ENCODE measurements around the gene FAM111A.

FAM111A gene

DNA sequence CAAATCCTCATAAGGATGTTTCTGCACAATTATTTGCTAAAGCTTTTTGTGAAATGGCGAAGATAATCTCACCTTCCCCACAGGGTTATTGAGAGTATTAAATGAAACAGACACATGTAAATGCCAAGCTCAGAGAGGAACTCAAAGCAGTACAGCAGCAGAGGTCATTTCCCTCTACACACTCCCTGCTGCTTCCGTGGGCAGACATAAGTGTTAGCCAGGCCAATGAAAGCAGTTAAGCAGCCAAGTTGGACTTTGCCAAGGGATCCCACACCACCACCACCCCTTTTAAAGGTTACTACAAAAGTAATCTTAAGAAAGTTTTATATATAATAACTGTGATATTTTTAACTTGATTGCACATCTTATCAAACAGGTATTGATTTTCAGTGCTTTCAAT, 4.0 kb upstream of the FAM111A start:
- Histone ChIP-seq H3K4me1 (ENCODE audit: control insufficient read depth, insufficient read depth, low read length) (no peaks in the 10 kb centered on the region), H3K27ac (ENCODE audit: extremely low read depth, low read depth, low read length) (no peak overlapping the region), H3K36me3 (ENCODE audit: control insufficient read depth in 2 of 2, insufficient read depth in 1 of 2, low read length in 2 of 2) (no peaks in the 10 kb centered on the region), H3K9me3 (ENCODE audit: control insufficient read depth, insufficient read depth, low read depth, low read length) (no peaks in the 10 kb centered on the region), H3K4me3 (ENCODE audit: low read depth, low read length) (no peak overlapping the region)
- TF ChIP-seq ZFP41 (tag by site-specific recombination; IDR thresholded peaks at IDR 0.05; ENCODE audit: borderline replicate concordance): no peak
- TF ChIP-seq ZNF549 (tag by site-specific recombination; IDR thresholded peaks at IDR 0.05): no peak
- TF ChIP-seq ZXDB (tag by site-specific recombination; IDR thresholded peaks at IDR 0.05): no peak
- TF ChIP-seq, protein P1, sequence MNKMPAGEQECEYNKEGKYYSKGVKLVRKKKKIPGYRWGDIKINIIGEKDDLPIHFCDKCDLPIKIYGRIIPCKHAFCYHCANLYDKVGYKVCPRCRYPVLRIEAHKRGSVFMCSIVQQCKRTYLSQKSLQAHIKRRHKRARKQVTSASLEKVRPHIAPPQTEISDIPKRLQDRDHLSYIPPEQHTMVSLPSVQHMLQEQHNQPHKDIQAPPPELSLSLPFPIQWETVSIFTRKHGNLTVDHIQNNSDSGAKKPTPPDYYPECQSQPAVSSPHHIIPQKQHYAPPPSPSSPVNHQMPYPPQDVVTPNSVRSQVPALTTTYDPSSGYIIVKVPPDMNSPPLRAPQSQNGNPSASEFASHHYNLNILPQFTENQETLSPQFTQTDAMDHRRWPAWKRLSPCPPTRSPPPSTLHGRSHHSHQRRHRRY (tag by site-specific recombination; IDR thresholded peaks at IDR 0.05): no peak
- TF ChIP-seq, protein P2, sequence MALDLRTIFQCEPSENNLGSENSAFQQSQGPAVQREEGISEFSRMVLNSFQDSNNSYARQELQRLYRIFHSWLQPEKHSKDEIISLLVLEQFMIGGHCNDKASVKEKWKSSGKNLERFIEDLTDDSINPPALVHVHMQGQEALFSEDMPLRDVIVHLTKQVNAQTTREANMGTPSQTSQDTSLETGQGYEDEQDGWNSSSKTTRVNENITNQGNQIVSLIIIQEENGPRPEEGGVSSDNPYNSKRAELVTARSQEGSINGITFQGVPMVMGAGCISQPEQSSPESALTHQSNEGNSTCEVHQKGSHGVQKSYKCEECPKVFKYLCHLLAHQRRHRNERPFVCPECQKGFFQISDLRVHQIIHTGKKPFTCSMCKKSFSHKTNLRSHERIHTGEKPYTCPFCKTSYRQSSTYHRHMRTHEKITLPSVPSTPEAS (tag by site-specific recombination; IDR thresholded peaks at IDR 0.05): no peak
- no peak for TF ChIP-seq ZSCAN30 (tag by site-specific recombination; IDR thresholded peaks at IDR 0.05)
- TF ChIP-seq ZNF138 (tag by site-specific recombination; IDR thresholded peaks at IDR 0.05; ENCODE audit: borderline replicate concordance): no peak
- no peak for TF ChIP-seq ZNF48 (tag by site-specific recombination; IDR thresholded peaks at IDR 0.05)
- TF ChIP-seq ZNF404 (tag by site-specific recombination; IDR thresholded peaks at IDR 0.05): no peak
- TF ChIP-seq BCL11A (tag by site-specific recombination; IDR thresholded peaks at IDR 0.05; ENCODE audit: low read depth): no peak
- no peak for TF ChIP-seq ZNF266 (tag by site-specific recombination; IDR thresholded peaks at IDR 0.05; ENCODE audit: low read depth)
- TF ChIP-seq, protein P3, sequence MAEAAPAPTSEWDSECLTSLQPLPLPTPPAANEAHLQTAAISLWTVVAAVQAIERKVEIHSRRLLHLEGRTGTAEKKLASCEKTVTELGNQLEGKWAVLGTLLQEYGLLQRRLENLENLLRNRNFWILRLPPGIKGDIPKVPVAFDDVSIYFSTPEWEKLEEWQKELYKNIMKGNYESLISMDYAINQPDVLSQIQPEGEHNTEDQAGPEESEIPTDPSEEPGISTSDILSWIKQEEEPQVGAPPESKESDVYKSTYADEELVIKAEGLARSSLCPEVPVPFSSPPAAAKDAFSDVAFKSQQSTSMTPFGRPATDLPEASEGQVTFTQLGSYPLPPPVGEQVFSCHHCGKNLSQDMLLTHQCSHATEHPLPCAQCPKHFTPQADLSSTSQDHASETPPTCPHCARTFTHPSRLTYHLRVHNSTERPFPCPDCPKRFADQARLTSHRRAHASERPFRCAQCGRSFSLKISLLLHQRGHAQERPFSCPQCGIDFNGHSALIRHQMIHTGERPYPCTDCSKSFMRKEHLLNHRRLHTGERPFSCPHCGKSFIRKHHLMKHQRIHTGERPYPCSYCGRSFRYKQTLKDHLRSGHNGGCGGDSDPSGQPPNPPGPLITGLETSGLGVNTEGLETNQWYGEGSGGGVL (tag by site-specific recombination; IDR thresholded peaks at IDR 0.05): no peak
- TF ChIP-seq, protein P4, sequence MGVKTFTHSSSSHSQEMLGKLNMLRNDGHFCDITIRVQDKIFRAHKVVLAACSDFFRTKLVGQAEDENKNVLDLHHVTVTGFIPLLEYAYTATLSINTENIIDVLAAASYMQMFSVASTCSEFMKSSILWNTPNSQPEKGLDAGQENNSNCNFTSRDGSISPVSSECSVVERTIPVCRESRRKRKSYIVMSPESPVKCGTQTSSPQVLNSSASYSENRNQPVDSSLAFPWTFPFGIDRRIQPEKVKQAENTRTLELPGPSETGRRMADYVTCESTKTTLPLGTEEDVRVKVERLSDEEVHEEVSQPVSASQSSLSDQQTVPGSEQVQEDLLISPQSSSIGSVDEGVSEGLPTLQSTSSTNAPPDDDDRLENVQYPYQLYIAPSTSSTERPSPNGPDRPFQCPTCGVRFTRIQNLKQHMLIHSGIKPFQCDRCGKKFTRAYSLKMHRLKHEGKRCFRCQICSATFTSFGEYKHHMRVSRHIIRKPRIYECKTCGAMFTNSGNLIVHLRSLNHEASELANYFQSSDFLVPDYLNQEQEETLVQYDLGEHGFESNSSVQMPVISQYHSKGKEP (tag by site-specific recombination; IDR thresholded peaks at IDR 0.05): no peak
- no peak for TF ChIP-seq HOXD13 (CRISPR knock-in tag; IDR thresholded peaks at IDR 0.05; ENCODE audit: borderline replicate concordance)
- no peak for TF ChIP-seq ZNF529 (tag by site-specific recombination; IDR thresholded peaks at IDR 0.05; ENCODE audit: insufficient replicate concordance)
- no peak for TF ChIP-seq ZNF112 (tag by site-specific recombination; IDR thresholded peaks at IDR 0.05)
- CTCF ChIA-PET: interaction anchor here (0.7 kb wide), 1 partner anchor 1570 kb away, joined by 3 read pairs; no protein-coding TSS in a partner anchor
- POLR2A ChIA-PET: no interaction called here

DNA sequence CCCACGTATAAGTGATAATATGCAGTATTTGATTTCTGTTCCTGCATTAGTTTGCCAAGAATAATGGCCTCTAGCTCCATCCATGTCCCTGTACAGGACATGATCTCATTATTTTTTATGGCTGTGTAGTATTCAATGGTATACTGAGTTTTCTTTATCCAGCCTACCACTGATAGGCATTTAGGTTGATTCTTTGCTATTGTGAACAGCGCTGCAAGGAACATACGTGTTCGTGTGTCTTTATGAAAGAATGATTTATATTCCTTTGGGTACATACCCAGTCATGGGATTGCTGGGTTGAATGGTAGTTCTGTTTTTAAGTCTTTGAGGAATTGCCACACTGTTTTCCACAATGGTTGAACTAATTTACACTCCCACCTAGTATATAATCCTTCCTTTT, 1.5 kb upstream of the FAM111A start:
- Histone ChIP-seq H3K36me3 (ENCODE audit: control insufficient read depth in 2 of 2, insufficient read depth in 1 of 2, low read length in 2 of 2) (no peaks in the 10 kb centered on the region), H3K4me1 (ENCODE audit: control insufficient read depth, insufficient read depth, low read length) (no peaks in the 10 kb centered on the region), H3K27ac (ENCODE audit: extremely low read depth, low read depth, low read length) (no peak overlapping the region), H3K4me3 (ENCODE audit: low read depth, low read length) (no peak overlapping the region), H3K9me3 (ENCODE audit: control insufficient read depth, insufficient read depth, low read depth, low read length) (no peaks in the 10 kb centered on the region)
- TF ChIP-seq, protein P5, sequence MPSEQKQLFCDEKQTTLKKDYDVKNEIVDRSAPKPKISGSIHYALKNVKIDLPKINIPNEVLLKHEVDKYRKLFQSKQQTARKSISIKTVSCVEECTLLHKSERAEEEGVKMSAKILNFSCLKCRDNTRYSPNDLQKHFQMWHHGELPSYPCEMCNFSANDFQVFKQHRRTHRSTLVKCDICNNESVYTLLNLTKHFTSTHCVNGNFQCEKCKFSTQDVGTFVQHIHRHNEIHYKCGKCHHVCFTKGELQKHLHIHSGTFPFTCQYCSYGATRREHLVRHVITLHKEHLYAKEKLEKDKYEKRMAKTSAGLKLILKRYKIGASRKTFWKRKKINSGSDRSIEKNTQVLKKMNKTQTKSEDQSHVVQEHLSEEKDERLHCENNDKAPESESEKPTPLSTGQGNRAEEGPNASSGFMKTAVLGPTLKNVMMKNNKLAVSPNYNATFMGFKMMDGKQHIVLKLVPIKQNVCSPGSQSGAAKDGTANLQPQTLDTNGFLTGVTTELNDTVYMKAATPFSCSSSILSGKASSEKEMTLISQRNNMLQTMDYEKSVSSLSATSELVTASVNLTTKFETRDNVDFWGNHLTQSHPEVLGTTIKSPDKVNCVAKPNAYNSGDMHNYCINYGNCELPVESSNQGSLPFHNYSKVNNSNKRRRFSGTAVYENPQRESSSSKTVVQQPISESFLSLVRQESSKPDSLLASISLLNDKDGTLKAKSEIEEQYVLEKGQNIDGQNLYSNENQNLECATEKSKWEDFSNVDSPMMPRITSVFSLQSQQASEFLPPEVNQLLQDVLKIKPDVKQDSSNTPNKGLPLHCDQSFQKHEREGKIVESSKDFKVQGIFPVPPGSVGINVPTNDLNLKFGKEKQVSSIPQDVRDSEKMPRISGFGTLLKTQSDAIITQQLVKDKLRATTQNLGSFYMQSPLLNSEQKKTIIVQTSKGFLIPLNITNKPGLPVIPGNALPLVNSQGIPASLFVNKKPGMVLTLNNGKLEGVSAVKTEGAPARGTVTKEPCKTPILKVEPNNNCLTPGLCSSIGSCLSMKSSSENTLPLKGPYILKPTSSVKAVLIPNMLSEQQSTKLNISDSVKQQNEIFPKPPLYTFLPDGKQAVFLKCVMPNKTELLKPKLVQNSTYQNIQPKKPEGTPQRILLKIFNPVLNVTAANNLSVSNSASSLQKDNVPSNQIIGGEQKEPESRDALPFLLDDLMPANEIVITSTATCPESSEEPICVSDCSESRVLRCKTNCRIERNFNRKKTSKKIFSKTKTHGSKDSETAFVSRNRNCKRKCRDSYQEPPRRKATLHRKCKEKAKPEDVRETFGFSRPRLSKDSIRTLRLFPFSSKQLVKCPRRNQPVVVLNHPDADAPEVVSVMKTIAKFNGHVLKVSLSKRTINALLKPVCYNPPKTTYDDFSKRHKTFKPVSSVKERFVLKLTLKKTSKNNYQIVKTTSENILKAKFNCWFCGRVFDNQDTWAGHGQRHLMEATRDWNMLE (tag by site-specific recombination; conservative IDR thresholded peaks at IDR 0.05; ENCODE audit: low read depth): no peak
- TF ChIP-seq, protein P6, sequence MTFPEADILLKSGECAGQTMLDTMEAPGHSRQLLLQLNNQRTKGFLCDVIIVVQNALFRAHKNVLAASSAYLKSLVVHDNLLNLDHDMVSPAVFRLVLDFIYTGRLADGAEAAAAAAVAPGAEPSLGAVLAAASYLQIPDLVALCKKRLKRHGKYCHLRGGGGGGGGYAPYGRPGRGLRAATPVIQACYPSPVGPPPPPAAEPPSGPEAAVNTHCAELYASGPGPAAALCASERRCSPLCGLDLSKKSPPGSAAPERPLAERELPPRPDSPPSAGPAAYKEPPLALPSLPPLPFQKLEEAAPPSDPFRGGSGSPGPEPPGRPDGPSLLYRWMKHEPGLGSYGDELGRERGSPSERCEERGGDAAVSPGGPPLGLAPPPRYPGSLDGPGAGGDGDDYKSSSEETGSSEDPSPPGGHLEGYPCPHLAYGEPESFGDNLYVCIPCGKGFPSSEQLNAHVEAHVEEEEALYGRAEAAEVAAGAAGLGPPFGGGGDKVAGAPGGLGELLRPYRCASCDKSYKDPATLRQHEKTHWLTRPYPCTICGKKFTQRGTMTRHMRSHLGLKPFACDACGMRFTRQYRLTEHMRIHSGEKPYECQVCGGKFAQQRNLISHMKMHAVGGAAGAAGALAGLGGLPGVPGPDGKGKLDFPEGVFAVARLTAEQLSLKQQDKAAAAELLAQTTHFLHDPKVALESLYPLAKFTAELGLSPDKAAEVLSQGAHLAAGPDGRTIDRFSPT (tag by site-specific recombination; IDR thresholded peaks at IDR 0.05): no peak
- TF ChIP-seq ZNF302 (tag by site-specific recombination; IDR thresholded peaks at IDR 0.05; ENCODE audit: low read depth) (no peak), KLF10 (tag by site-specific recombination; IDR thresholded peaks at IDR 0.05) (no peak), ZNF157 (tag by site-specific recombination; IDR thresholded peaks at IDR 0.05) (no peak), ZNF776 (tag by site-specific recombination; IDR thresholded peaks at IDR 0.05; ENCODE audit: borderline replicate concordance) (no peak)
- ChIA-PET POLR2A (no interaction called here), CTCF (interaction anchor here (0.7 to 1.5 kb wide), 6 partner anchors 16 to 539 kb away, joined by 3 to 13 read pairs (median 6); partner anchors contain the start of gene DTX4)
